MM.1S (cell line): Measurements from ENCODE around the gene ZNF366.

Experiments
- DNase-seq: peaks from one replicate; pipeline ENCODE4 v3.0.0-alpha.2; 2015
- H2AFZ ChIP-seq: fragments of 300-600 bp; sonication (generic); 2 replicates; pipeline ENCODE4 v1.6.0; 2016; ENCODE audit warnings: antibody characterized with exemption, low read length
- H3F3A ChIP-seq: fragments of 300-600 bp; sonication (generic); 2 replicates; pipeline ENCODE4 v1.6.1; 2016; ENCODE audit warnings: mild to moderate bottlenecking, antibody characterized with exemption, low read length, moderate library complexity, mixed read lengths; ENCODE audit not compliant: insufficient read depth
- H3K27ac ChIP-seq: fragments of 300-600 bp; sonication (generic); 2 replicates; pipeline ENCODE4 v1.5.1; 2016; ENCODE audit warnings: mild to moderate bottlenecking, low read length
- H3K27me3 ChIP-seq: fragments of 300-600 bp; sonication (generic); replicated peaks from 2 replicates; pipeline ENCODE4 v1.6.0; 2016; ENCODE audit warnings: low read length; ENCODE audit not compliant: insufficient read depth
- H3K36me3 ChIP-seq: fragments of 300-600 bp; sonication (generic); replicated peaks from 2 replicates; pipeline ENCODE4 v1.6.1; 2016; ENCODE audit warnings: mild to moderate bottlenecking, low read length, mixed read lengths; ENCODE audit not compliant: insufficient read depth
- H3K4me1 ChIP-seq: fragments of 300-600 bp; sonication (generic); 2 replicates; pipeline ENCODE4 v1.6.1; 2016; ENCODE audit warnings: low read length, mixed read lengths
- H3K4me2 ChIP-seq: fragments of 300-600 bp; sonication (generic); 2 replicates; pipeline ENCODE4 v1.6.0; 2016; ENCODE audit warnings: low read depth, low read length
- H3K4me3 ChIP-seq: fragments of 300-600 bp; sonication (generic); 2 replicates; pipeline ENCODE4 v1.5.1; 2016; ENCODE audit warnings: low read length, mixed read lengths
- H3K79me2 ChIP-seq: fragments of 300-600 bp; sonication (generic); 2 replicates; pipeline ENCODE4 v1.6.1; 2016; ENCODE audit warnings: mixed run types, low read length, mixed read lengths
- H3K9ac ChIP-seq: fragments of 300-600 bp; sonication (generic); 2 replicates; pipeline ENCODE4 v1.6.1; 2016; ENCODE audit warnings: low read length, mixed read lengths
- H3K9me2 ChIP-seq: fragments of 300-600 bp; sonication (generic); replicated peaks from 2 replicates; pipeline ENCODE4 v1.6.1; 2016; ENCODE audit warnings: mild to moderate bottlenecking, low read length, mixed read lengths; ENCODE audit not compliant: insufficient read depth
- H3K9me3 ChIP-seq: fragments of 300-600 bp; sonication (generic); replicated peaks from 2 replicates; pipeline ENCODE4 v1.6.1; 2016; ENCODE audit warnings: mild to moderate bottlenecking, low read length, mixed read lengths; ENCODE audit not compliant: insufficient read depth
- H4K20me1 ChIP-seq: fragments of 300-600 bp; sonication (generic); 2 replicates; pipeline ENCODE4 v1.6.1; 2016; ENCODE audit warnings: mild to moderate bottlenecking, low read length, moderate library complexity, mixed read lengths; ENCODE audit not compliant: insufficient read depth
- CTCF ChIP-seq: fragments of 300-600 bp; sonication (generic); IDR thresholded peaks from 2 replicates; pipeline ENCODE4 v1.5.1; 2016; ENCODE audit warnings: antibody characterized with exemption, low read length, mixed read lengths
- EZH2 ChIP-seq: fragments of 300-600 bp; sonication (generic); optimal IDR thresholded peaks from 2 replicates; pipeline ENCODE3; 2017; ENCODE audit warnings: low read depth, mild to moderate bottlenecking, antibody characterized with exemption, low read length, mixed read lengths
- EZH2phosphoT487 ChIP-seq: fragments of 300-600 bp; sonication (generic); IDR thresholded peaks from 2 replicates; pipeline ENCODE4 v1.6.1; 2018; ENCODE audit warnings: antibody characterized with exemption, low read length

ZNF366 gene

GRCh38 chr5:72438141-72438540 is 69.1 kb downstream of the ZNF366 start:
- H3K4me2 ChIP-seq = no peak overlapping the region
- no peaks in the 10 kb centered on the region for H3F3A ChIP-seq
- H2AFZ ChIP-seq = no peak overlapping the region
- no peaks in the 10 kb centered on the region for H3K36me3 ChIP-seq
- H3K4me3 ChIP-seq = no peak overlapping the region
- no peaks in the 10 kb centered on the region for H3K79me2 ChIP-seq
- DNase-seq = no peak
- no peaks in the 10 kb centered on the region for H3K9me3 ChIP-seq
- H4K20me1 ChIP-seq = no peaks in the 10 kb centered on the region
- no peak overlapping the region for H3K9ac ChIP-seq
- H3K9me2 ChIP-seq = no peaks in the 10 kb centered on the region
- no peak overlapping the region for H3K27ac ChIP-seq
- TF ChIP-seq CTCF = no peak
- no peaks in the 10 kb centered on the region for H3K4me1 ChIP-seq
- no peaks in the 10 kb centered on the region for H3K27me3 ChIP-seq

- Histone ChIP-seq H3F3A (no peaks in the 10 kb centered on the region), H3K9me2 (no peaks in the 10 kb centered on the region)
Measured at GRCh38 chr5:72436796-72437471, 70.3 kb downstream of the ZNF366 start.

GRCh38 chr5:72434781-72435437 is 72.3 kb downstream of the ZNF366 start:
- H3K27ac ChIP-seq = no peak overlapping the region
- no peaks in the 10 kb centered on the region for H3K9me3 ChIP-seq
- no peak overlapping the region for H3K4me3 ChIP-seq
- H3K9ac ChIP-seq = no peak overlapping the region
- H3K36me3 ChIP-seq = no peaks in the 10 kb centered on the region
- no peaks in the 10 kb centered on the region for H3K27me3 ChIP-seq
- no peaks in the 10 kb centered on the region for H3K9me2 ChIP-seq
- no peak for DNase-seq
- no peaks in the 10 kb centered on the region for H3K79me2 ChIP-seq
- no peak overlapping the region for H3K4me2 ChIP-seq
- TF ChIP-seq EZH2 (no peak), EZH2phosphoT487 (no peak), CTCF (no peak)
- H3F3A ChIP-seq = no peaks in the 10 kb centered on the region
- H3K4me1 ChIP-seq = no peaks in the 10 kb centered on the region
- H4K20me1 ChIP-seq = no peaks in the 10 kb centered on the region
- no peak overlapping the region for H2AFZ ChIP-seq

More at GRCh38 chr5:72436796-72437471, 70.3 kb downstream of the ZNF366 start:
- H3K36me3 ChIP-seq = no peaks in the 10 kb centered on the region
- TF ChIP-seq EZH2phosphoT487 = no peak
- no peak for TF ChIP-seq EZH2
- no peak for TF ChIP-seq CTCF
- no peak overlapping the region for H3K9ac ChIP-seq
- no peaks in the 10 kb centered on the region for H3K4me1 ChIP-seq
- no peaks in the 10 kb centered on the region for H4K20me1 ChIP-seq
- H3K9me3 ChIP-seq = no peaks in the 10 kb centered on the region
- H3K4me3 ChIP-seq = no peak overlapping the region
- no peaks in the 10 kb centered on the region for H3K27me3 ChIP-seq
- H3K4me2 ChIP-seq = no peak overlapping the region
- H3K27ac ChIP-seq = no peak overlapping the region
- no peak for DNase-seq
- H2AFZ ChIP-seq = no peak overlapping the region
- H3K79me2 ChIP-seq = no peaks in the 10 kb centered on the region
